Cardiac fibroblast (primary cell): ENCODE measurements around the gene NFIB.
A peak's percentile ranks its signal among the peaks of the same experiment; 100 is the strongest.

Experiments used
- DNase-seq, 2 donors: peaks; one replicate each; pipeline versions ENCODE4 v3.0.0 to v3.0.0-alpha.2; 2010; ENCODE audit warnings: low read depth in 2 of 2
- H3K4me3 ChIP-seq, 2 donors: replicated peaks in 1 of 2; 1 replicate in 1 of 2; 2 replicates in 1 of 2; pipeline ENCODE4 v1.5.1; 2011; ENCODE audit warnings: low read depth in 2 of 2, low read length in 2 of 2, mild to moderate bottlenecking in 2 of 2, moderate library complexity in 1 of 2
- TF ChIP-seq, protein P1 (sequence below): IDR thresholded peaks from one replicate; pipeline ENCODE4 v1.5.1; 2011; ENCODE audit warnings: low read depth, mild to moderate bottlenecking, low read length, inconsistent platforms

Gene NFIB

GRCh38 chr9:14322211-14323082 is 8.5 kb upstream of the NFIB start:
- DNase-seq = peak; percentile 92 to 98
- H3K4me3 ChIP-seq = peak overlapping the region; percentile 59 to 61
- TF ChIP-seq, protein P1, sequence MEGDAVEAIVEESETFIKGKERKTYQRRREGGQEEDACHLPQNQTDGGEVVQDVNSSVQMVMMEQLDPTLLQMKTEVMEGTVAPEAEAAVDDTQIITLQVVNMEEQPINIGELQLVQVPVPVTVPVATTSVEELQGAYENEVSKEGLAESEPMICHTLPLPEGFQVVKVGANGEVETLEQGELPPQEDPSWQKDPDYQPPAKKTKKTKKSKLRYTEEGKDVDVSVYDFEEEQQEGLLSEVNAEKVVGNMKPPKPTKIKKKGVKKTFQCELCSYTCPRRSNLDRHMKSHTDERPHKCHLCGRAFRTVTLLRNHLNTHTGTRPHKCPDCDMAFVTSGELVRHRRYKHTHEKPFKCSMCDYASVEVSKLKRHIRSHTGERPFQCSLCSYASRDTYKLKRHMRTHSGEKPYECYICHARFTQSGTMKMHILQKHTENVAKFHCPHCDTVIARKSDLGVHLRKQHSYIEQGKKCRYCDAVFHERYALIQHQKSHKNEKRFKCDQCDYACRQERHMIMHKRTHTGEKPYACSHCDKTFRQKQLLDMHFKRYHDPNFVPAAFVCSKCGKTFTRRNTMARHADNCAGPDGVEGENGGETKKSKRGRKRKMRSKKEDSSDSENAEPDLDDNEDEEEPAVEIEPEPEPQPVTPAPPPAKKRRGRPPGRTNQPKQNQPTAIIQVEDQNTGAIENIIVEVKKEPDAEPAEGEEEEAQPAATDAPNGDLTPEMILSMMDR = peak; percentile 16

DNA sequence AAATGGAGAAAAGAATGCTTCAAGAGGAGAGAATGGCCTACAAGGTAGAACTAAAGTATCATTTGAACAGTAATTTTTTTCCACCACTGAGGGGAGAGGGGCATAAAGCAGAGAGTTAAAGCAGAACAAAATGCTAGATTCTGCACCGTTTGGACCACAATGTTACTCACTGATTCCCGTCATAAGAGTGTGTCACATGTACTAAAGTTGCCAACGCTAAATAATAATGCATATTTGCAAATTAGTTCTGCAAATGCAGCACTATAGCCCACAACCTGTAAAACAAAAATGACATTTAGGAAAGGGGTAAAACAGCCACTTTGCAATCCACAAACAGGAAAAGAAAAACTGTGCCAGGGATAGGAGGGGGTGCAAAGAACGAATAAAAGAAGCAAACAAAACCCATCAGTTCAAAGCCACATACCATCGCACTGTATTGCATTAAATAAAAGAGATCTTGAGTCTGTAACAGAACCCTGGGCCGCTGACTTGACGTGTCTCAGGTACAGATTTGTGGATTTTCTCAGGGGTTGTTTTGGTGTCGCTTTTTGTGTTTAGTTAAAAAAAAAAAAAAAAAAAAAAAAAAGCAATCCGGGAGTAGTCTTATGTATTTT is 7.7 kb upstream of the NFIB start:
- H3K4me3 ChIP-seq = peak overlapping the region; percentile 59 to 61
- TF ChIP-seq, protein P1 = no peak
- DNase-seq = peak; percentile 48 to 72

DNA sequence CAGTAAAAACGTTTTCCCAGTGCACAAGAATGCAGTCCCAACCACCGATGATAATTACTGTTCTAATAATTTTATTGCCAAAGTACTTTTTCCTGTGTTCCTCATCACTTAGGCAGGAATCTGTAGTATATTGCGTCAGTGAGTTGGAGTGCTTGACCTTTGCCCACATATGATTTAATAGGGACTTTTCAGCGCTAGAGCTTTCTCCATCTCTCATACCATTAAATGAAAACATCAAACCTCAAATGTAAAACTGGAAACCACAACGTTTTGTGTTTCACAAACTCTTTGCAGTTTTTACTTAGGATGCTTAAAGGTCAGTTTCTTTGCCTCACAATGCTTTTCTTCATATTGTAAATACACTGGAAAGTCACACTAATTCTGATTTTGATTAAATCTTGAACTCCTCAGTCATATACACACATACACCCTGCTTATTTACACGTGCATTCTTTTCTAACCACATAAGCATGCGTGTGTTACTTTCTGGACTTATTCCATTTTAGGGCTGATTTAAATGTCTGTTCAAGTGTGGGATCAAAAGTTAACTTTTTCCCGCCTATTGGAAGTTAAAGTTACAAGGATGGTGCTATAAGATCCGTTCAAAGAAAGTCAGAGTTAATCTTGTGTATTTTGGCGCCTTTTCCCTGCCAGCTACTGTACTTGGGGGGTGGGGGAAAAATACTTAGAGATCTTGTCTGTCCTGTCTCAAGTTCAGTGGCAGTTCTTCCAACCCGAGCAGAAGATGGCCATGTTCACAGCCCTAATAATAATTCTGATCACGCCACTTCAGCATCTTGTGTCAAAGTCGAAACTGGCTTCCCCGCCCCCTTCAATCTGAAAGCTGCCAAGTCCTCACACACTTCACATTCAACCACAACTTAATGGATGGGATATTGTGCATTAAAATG is 6.6 kb upstream of the NFIB start:
- DNase-seq = peak; percentile 96
- peak overlapping the region; percentile 59 to 61 for H3K4me3 ChIP-seq

GRCh38 chr9:14318934-14319580 is 5.1 kb upstream of the NFIB start:
- TF ChIP-seq, protein P1 = no peak
- no peak overlapping the region for H3K4me3 ChIP-seq
- peak in 1 of 2 donors; percentile 29 for DNase-seq

More for the DNA sequence above, 6.6 kb upstream of the NFIB start:
- TF ChIP-seq, protein P1 = no peak

GRCh38 chr9:14318361-14318760 is 4.4 kb upstream of the NFIB start:
- TF ChIP-seq, protein P1 = no peak
- no peak for DNase-seq
- H3K4me3 ChIP-seq = peak overlapping the region in 1 of 2 donors; percentile 61
